ENCODE measurements around the gene METTL25B. TPM values are rescaled to one million over a fixed set of nuclear protein-coding genes. Genes with fewer than 3 reads are reported as not detected.

Gene METTL25B
- total and polyA plus RNA-seq, 5 experiments from 2014 or later = 2.3 to 39.3 (median 6.7) TPM

- Mint-ChIP-seq H3K27ac (no peak overlapping the region), H3K9me3 (no peaks in the 10 kb centered on the region), H3K27me3 (no peaks in the 10 kb centered on the region), H3K4me1 (peaks cover 12 to 22% (median 14%) of the 10 kb centered on the region in 4 donors), H3K36me3 (peaks cover 0 to 30% (median 0%) of the 10 kb centered on the region in 3 donors), H3K4me3 (no peak overlapping the region)
- ATAC-seq = no peak
- POLR2A ChIA-PET = interaction anchor here (0.7 to 0.9 kb wide), 3 partner anchors 17 to 53 kb away, joined by 3 to 4 read pairs (median 3); partner anchors contain the start of gene PRCC
- no peak for DNase-seq
These were observed 5.8 kb downstream of the METTL25B start for GRCh38 chr1:156733989-156734584.

- Mint-ChIP-seq H3K27me3 (no peaks in the 10 kb centered on the region), H3K9me3 (peaks cover 0 to 2% (median 0%) of the 10 kb centered on the region in 9 donors), H3K36me3 (peaks cover 0 to 30% (median 2%) of the 10 kb centered on the region in 3 donors), H3K27ac (peak overlapping the region in 7 of 10 donors; percentile 40 to 80 (median 78)), H3K4me3 (peak overlapping the region in 2 of 10 donors; percentile 10 to 51), H3K4me1 (peaks cover 13 to 34% (median 33%) of the 10 kb centered on the region in 4 donors)
- ATAC-seq (no peak), DNase-seq (no peak)
- POLR2A ChIA-PET = interaction anchor here (0.7 to 4.4 kb wide), 2 partner anchors 13 to 29 kb away, joined by 4 to 104 read pairs; partner anchors contain the start of genes HDGF and PRCC
These were observed 10.1 kb downstream of the METTL25B start for GRCh38 chr1:156738407-156738806.

GRCh38 chr1:156738916-156739315, 10.6 kb downstream of the METTL25B start:
- POLR2A ChIA-PET = interaction anchor here (0.6 to 4.4 kb wide), 3 partner anchors 12 to 28 kb away, joined by 3 to 104 read pairs (median 4); partner anchors contain the start of genes HDGF and PRCC
- Mint-ChIP-seq H3K4me1 (peaks cover 13 to 34% (median 33%) of the 10 kb centered on the region in 4 donors), H3K4me3 (peak overlapping the region in 7 of 10 donors; percentile 2 to 73 (median 41)), H3K27ac (peak overlapping the region in 9 of 10 donors; percentile 9 to 79 (median 72)), H3K36me3 (peaks cover 0 to 31% (median 2%) of the 10 kb centered on the region in 3 donors), H3K27me3 (no peaks in the 10 kb centered on the region), H3K9me3 (peaks cover 0 to 2% (median 0%) of the 10 kb centered on the region in 9 donors)
- no peak for ATAC-seq
- no peak for DNase-seq

GRCh38 chr1:156740237-156740740, 12.0 kb downstream of the METTL25B start:
- Mint-ChIP-seq H3K27me3 (no peaks in the 10 kb centered on the region), H3K36me3 (peaks cover 0 to 37% (median 4%) of the 10 kb centered on the region in 3 donors), H3K4me1 (peaks cover 15 to 41% (median 38%) of the 10 kb centered on the region in 4 donors), H3K4me3 (peak overlapping the region; percentile 92 to 99 (median 96)), H3K9me3 (peaks cover 0 to 2% (median 0%) of the 10 kb centered on the region in 9 donors), H3K27ac (peak overlapping the region; percentile 94 to 99 (median 98))
- POLR2A ChIA-PET = interaction anchor here (0.6 to 4.4 kb wide), 12 partner anchors 11 to 239 kb away, joined by 3 to 104 read pairs (median 5); partner anchors contain the start of genes HDGF, ISG20L2, METTL25B and PRCC
- no peak for ATAC-seq
- no peak for DNase-seq

- Mint-ChIP-seq H3K36me3 (peaks cover 0 to 41% (median 4%) of the 10 kb centered on the region in 3 donors), H3K27me3 (no peaks in the 10 kb centered on the region), H3K27ac (peak within 1 kb of the TSS; percentile 94 to 99 (median 98)), H3K4me1 (peaks cover 18 to 47% (median 44%) of the 10 kb centered on the region in 4 donors), H3K4me3 (peak within 1 kb of the TSS; percentile 92 to 99 (median 96)), H3K9me3 (peaks cover 0 to 2% (median 0%) of the 10 kb centered on the region in 9 donors)
- DNase-seq (peak; percentile 85 to 99 (median 96)), ATAC-seq (peak; percentile 87 to 89)
- POLR2A ChIA-PET = interaction anchor here (0.6 to 4.4 kb wide), 14 partner anchors 10 to 240 kb away, joined by 3 to 104 read pairs (median 5); partner anchors contain the start of genes HDGF, ISG20L2, METTL25B and PRCC
These were observed 12.6 kb downstream of the METTL25B start, which contains the start of gene MRPL24 for GRCh38 chr1:156740741-156741480. MRPL24 (minus strand) TSS chr1:156741088; CDS start chr1:156738704, 2,384 bp downstream.

- POLR2A ChIA-PET = interaction anchor here (0.6 to 4.4 kb wide), 13 partner anchors 10 to 240 kb away, joined by 3 to 104 read pairs (median 6); partner anchors contain the start of genes HDGF, ISG20L2, METTL25B and PRCC
- peaks cover 22 to 53% (median 50%) of the 10 kb centered on the region in 4 donors for H3K4me1 Mint-ChIP-seq
- DNase-seq = no peak
- H3K27me3 Mint-ChIP-seq = no peaks in the 10 kb centered on the region
- H3K4me3 Mint-ChIP-seq = peak overlapping the region; percentile 92 to 99 (median 96)
- H3K36me3 Mint-ChIP-seq = peaks cover 0 to 42% (median 4%) of the 10 kb centered on the region in 3 donors
- peaks cover 0 to 2% (median 0%) of the 10 kb centered on the region in 9 donors for H3K9me3 Mint-ChIP-seq
- H3K27ac Mint-ChIP-seq = peak overlapping the region; percentile 94 to 99 (median 98)
- ATAC-seq = no peak
These were observed 13.3 kb downstream of the METTL25B start for GRCh38 chr1:156741481-156741983.

GRCh38 chr1:156742017-156742416, 13.7 kb downstream of the METTL25B start:
- Mint-ChIP-seq H3K9me3 (peaks cover 0 to 2% (median 0%) of the 10 kb centered on the region in 9 donors), H3K27ac (peak overlapping the region in 9 of 10 donors; percentile 90 to 99 (median 98)), H3K4me3 (peak overlapping the region in 6 of 10 donors; percentile 2 to 96 (median 70)), H3K36me3 (peaks cover 0 to 39% (median 4%) of the 10 kb centered on the region in 3 donors), H3K27me3 (no peaks in the 10 kb centered on the region), H3K4me1 (peaks cover 22 to 58% (median 54%) of the 10 kb centered on the region in 4 donors)
- POLR2A ChIA-PET = interaction anchor here (1.1 to 4.4 kb wide), 5 partner anchors 9 to 118 kb away, joined by 3 to 104 read pairs (median 52); partner anchors contain the start of genes HDGF, ISG20L2, METTL25B and PRCC
- DNase-seq = no peak
- no peak for ATAC-seq

- Mint-ChIP-seq H3K36me3 (peaks cover 0 to 32% (median 4%) of the 10 kb centered on the region in 3 donors), H3K4me3 (peak overlapping the region in 1 of 10 donors; percentile 26), H3K27ac (peak overlapping the region in 7 of 10 donors; percentile 24 to 99 (median 61)), H3K4me1 (peaks cover 28 to 64% (median 61%) of the 10 kb centered on the region in 4 donors), H3K27me3 (no peaks in the 10 kb centered on the region), H3K9me3 (peaks cover 0 to 2% (median 0%) of the 10 kb centered on the region in 9 donors)
- no peak for DNase-seq
- no peak for ATAC-seq
- POLR2A ChIA-PET = interaction anchor here (1.0 to 4.4 kb wide), 4 partner anchors 8 to 24 kb away, joined by 3 to 104 read pairs (median 37); partner anchors contain the start of genes HDGF, METTL25B and PRCC
These were observed 14.5 kb downstream of the METTL25B start for GRCh38 chr1:156742801-156743200.

GRCh38 chr1:156743367-156744302, 15.4 kb downstream of the METTL25B start:
- H3K9me3 Mint-ChIP-seq = peaks cover 0 to 2% (median 0%) of the 10 kb centered on the region in 9 donors
- H3K36me3 Mint-ChIP-seq = peaks cover 0 to 27% (median 4%) of the 10 kb centered on the region in 3 donors
- H3K27me3 Mint-ChIP-seq = no peaks in the 10 kb centered on the region
- POLR2A ChIA-PET = interaction anchor here (0.9 to 3.1 kb wide), 4 partner anchors 8 to 16 kb away, joined by 3 to 70 read pairs (median 4); partner anchors contain the start of genes HDGF and METTL25B
- ATAC-seq (no peak), DNase-seq (no peak)
- H3K4me1 Mint-ChIP-seq = peaks cover 33 to 71% (median 67%) of the 10 kb centered on the region in 4 donors
- no peak overlapping the region for H3K4me3 Mint-ChIP-seq
- peak overlapping the region in 8 of 10 donors; percentile 40 to 87 (median 63) for H3K27ac Mint-ChIP-seq

GRCh38 chr1:156744344-156744743, 16.1 kb downstream of the METTL25B start:
- H3K9me3 Mint-ChIP-seq = peaks cover 0 to 2% (median 0%) of the 10 kb centered on the region in 9 donors
- POLR2A ChIA-PET = interaction anchor here (0.9 kb wide), 1 partner anchor 12 kb away, joined by 3 read pairs; no protein-coding TSS in a partner anchor
- H3K4me1 Mint-ChIP-seq = peaks cover 38 to 71% (median 67%) of the 10 kb centered on the region in 4 donors
- H3K27ac Mint-ChIP-seq = peak overlapping the region in 7 of 10 donors; percentile 34 to 94 (median 68)
- DNase-seq (no peak), ATAC-seq (no peak)
- H3K27me3 Mint-ChIP-seq = no peaks in the 10 kb centered on the region
- H3K36me3 Mint-ChIP-seq = peaks cover 0 to 27% (median 4%) of the 10 kb centered on the region in 3 donors
- no peak overlapping the region for H3K4me3 Mint-ChIP-seq

Data from naive thymus-derived CD8-positive, alpha-beta T cell (primary cell).